ENCODE results near the gene TMEM204. TPM values are rescaled to one million over a fixed set of nuclear protein-coding genes. Genes with fewer than 3 reads are reported as not detected.

TMEM204 gene
- total RNA-seq, 1 experiment from 2014 or later: 0.29 TPM

GRCh38 chr16:1518626-1519135 is 14.8 kb upstream of the TMEM204 start:
- no peak overlapping the region for H3K27ac ChIP-seq

GRCh38 chr16:1519831-1520230 is 13.6 kb upstream of the TMEM204 start:
- Histone ChIP-seq H3K27ac (no peak overlapping the region), H3K9me3 (replicated peaks) (no peaks in the 10 kb centered on the region; the same call in 1 of the 2 replicates), H3K4me3 (no peak overlapping the region), H3K36me3 (no peaks in the 10 kb centered on the region), H3K4me1 (replicated peaks) (no peaks in the 10 kb centered on the region), H3K27me3 (replicated peaks) (no peaks in the 10 kb centered on the region)
- no peak for DNase-seq (ENCODE audit: low read depth in 1 of 2, low spot score in 2 of 2)

More at GRCh38 chr16:1518626-1519135, 14.8 kb upstream of the TMEM204 start:
- DNase-seq (ENCODE audit: low read depth in 1 of 2, low spot score in 2 of 2): no peak
- H3K4me3 ChIP-seq: no peak overlapping the region
- H3K27me3 ChIP-seq (replicated peaks): no peaks in the 10 kb centered on the region
- no peaks in the 10 kb centered on the region for H3K4me1 ChIP-seq (replicated peaks)
- H3K36me3 ChIP-seq: no peaks in the 10 kb centered on the region
- H3K9me3 ChIP-seq (replicated peaks): peaks cover 2% of the 10 kb centered on the region; the same call in 1 of the 2 replicates

GRCh38 chr16:1520461-1520860 is 13.0 kb upstream of the TMEM204 start:
- H3K4me1 ChIP-seq (replicated peaks): no peaks in the 10 kb centered on the region
- no peak overlapping the region for H3K4me3 ChIP-seq
- DNase-seq (ENCODE audit: low read depth in 1 of 2, low spot score in 2 of 2): no peak
- no peaks in the 10 kb centered on the region for H3K9me3 ChIP-seq (replicated peaks)
- no peaks in the 10 kb centered on the region for H3K36me3 ChIP-seq
- H3K27ac ChIP-seq: no peak overlapping the region
- H3K27me3 ChIP-seq (replicated peaks): no peaks in the 10 kb centered on the region

DNA sequence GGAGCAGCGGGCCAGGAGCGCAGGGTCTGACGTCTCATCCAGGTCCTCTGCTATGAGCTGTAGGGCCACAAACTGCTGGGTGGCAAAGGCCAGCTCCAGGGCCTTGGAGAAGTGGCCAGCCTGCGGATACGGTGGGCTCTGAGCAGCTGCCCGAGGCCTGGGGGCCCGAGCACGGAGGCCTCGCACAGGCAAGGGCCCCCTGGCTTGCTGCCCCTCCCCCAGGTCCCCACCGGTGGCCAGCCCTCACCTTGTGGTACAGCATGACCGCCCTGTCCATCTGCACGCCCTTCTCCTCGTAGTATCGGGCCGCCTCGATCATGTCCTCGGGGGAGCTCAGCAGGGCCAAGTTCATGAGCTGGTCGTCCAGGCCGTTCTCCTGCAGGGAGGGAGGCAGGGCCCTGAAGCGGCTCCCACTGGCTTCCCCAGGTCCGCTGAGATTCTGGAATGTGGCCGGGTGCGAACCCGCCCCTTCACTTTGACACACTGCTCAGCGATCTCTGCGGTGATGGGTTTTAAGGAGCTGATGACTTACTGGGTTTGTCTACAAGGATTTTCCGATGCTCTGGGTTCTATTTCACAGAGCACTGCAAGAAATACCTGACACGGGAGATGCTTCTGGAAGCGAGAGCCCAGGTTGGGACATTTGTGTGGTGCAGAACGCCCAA is 9.8 kb upstream of the TMEM204 start:
- H3K4me1 ChIP-seq (replicated peaks): no peaks in the 10 kb centered on the region
- H3K4me3 ChIP-seq: no peak overlapping the region
- no peak for DNase-seq (ENCODE audit: low read depth in 1 of 2, low spot score in 2 of 2)
- H3K27me3 ChIP-seq (replicated peaks): no peaks in the 10 kb centered on the region
- H3K9me3 ChIP-seq (replicated peaks): no peaks in the 10 kb centered on the region
- H3K36me3 ChIP-seq: no peaks in the 10 kb centered on the region
- H3K27ac ChIP-seq: no peak overlapping the region

GRCh38 chr16:1524366-1524765 is 9.1 kb upstream of the TMEM204 start:
- H3K9me3 ChIP-seq (replicated peaks): no peaks in the 10 kb centered on the region
- no peaks in the 10 kb centered on the region for H3K4me1 ChIP-seq (replicated peaks)
- no peaks in the 10 kb centered on the region for H3K36me3 ChIP-seq
- H3K27ac ChIP-seq: no peak overlapping the region
- no peak overlapping the region for H3K4me3 ChIP-seq
- DNase-seq (ENCODE audit: low read depth in 1 of 2, low spot score in 2 of 2): no peak
- H3K27me3 ChIP-seq (replicated peaks): no peaks in the 10 kb centered on the region

DNA sequence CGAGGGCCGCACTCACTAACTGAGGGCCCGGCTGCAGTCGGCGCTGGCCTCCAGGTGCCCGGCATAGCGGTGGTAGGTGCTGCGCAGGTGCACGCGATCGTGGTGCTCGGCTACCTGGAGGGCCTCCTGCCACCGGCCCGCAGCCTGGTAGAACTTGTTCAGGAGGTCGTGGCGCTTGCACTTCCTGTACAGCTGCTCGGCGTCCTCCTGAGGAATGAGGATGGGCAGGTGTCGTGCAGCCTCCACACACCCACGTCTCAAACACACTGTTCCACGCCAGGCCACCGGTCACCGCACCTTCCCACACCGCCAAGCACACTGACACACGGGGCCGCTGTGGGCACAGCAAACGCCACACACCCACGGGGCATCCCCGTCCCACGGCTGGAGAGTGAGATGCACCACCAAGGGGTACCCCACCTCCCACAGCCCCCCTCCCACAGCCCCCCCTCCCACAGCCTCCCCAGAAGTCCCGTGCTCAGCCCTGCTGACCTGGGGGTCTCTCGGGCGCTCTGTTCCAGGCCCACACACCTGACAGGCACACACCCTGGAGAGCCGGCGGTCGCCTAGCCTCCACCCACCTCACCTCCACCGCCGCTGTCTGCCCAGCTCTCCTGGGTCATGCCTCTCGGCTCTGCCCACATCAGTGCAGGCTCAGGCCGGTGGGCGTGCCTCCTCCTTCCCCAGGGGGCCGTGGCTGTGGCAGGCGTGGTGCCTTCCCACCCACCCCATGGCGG is 7.4 kb upstream of the TMEM204 start:
- no peaks in the 10 kb centered on the region for H3K9me3 ChIP-seq (replicated peaks)
- H3K36me3 ChIP-seq: no peaks in the 10 kb centered on the region
- no peaks in the 10 kb centered on the region for H3K4me1 ChIP-seq (replicated peaks)
- no peak overlapping the region for H3K27ac ChIP-seq
- H3K4me3 ChIP-seq: no peak overlapping the region
- no peak for DNase-seq (ENCODE audit: low read depth in 1 of 2, low spot score in 2 of 2)
- no peaks in the 10 kb centered on the region for H3K27me3 ChIP-seq (replicated peaks)

DNA sequence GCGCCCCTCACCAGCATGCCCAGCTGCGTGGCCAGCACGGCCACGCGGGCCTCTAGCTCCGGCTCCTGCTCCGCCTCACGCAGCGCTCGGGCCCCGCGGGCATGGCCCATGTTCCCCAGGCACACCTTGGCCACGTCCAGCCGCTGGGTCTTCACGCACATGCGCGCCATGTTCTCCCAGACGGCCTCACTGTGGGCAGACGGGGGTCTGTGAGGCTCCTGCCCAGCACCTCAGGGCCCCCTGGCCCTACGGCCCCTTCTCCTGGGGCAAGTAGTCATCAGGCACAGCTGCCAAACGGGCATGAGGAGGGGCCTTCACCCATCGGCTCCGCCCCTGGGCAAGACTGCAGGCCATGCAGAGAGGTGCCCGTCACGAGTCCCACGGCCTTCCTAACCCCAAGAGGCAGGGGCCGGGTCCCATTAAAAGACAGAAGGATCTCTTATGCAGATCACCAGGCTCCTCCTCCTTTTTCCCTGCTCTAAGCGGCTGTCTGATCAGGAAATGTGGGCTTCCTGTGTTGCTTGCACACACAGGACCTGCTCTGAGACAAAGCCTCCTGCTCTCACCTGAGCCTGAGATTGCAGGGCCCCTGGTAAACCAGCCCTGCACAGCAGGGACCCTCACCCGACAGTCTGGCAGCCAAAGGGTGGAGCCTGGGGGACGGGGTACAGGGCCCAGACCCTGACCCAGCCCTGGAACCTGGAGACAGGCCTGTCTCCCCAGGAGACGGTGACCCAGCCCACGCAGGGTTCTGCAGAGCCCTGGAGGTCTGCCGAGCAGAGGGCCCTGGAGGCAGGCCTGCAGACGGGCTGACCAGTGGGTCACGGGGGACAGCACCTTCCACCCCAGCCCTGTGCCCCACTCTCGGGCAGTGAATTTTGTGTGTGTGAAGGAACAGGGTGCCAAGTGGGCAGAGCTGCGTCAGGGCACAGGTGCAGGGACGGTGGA is 6.6 kb upstream of the TMEM204 start:
- no peak overlapping the region for H3K27ac ChIP-seq
- no peaks in the 10 kb centered on the region for H3K9me3 ChIP-seq (replicated peaks)
- no peaks in the 10 kb centered on the region for H3K27me3 ChIP-seq (replicated peaks)
- H3K4me3 ChIP-seq: no peak overlapping the region
- no peaks in the 10 kb centered on the region for H3K4me1 ChIP-seq (replicated peaks)
- H3K36me3 ChIP-seq: no peaks in the 10 kb centered on the region
- DNase-seq (ENCODE audit: low read depth in 1 of 2, low spot score in 2 of 2): no peak

GRCh38 chr16:1527836-1528811 is 5.3 kb upstream of the TMEM204 start:
- Histone ChIP-seq H3K36me3 (no peaks in the 10 kb centered on the region), H3K4me1 (replicated peaks) (no peaks in the 10 kb centered on the region), H3K27me3 (replicated peaks) (no peaks in the 10 kb centered on the region), H3K4me3 (no peak overlapping the region), H3K9me3 (replicated peaks) (no peaks in the 10 kb centered on the region), H3K27ac (no peak overlapping the region)
- no peak for DNase-seq (ENCODE audit: low read depth in 1 of 2, low spot score in 2 of 2)

DNA sequence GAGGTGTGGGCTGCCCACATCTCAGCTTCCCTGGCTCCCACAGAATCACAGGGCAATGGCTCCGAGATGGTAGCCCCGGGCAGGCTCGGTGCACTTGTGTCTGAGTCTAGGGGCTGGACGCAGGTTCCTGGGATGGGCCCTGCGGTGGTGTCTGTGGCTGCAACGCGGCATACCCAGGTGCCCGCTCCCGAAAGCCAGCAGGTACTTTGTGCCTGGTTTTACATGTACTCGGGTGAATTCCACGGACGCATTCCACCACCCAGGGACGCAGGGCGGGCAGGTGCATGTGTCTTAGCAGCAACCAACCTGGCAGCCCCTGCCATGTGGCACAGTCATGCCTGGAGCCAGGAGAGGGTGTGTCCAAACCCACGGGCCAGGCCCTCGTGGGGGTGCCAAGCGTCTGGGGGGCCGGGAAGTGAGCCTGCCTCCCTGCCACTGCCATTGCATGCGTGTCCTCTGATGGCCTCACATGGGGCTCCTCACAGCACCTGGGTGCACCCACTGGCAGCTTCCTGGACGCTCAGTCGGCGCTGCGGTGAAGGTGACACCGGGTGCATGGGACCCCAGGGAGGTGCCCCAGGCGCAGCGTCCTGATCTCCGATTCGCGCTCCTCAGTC is 4.4 kb upstream of the TMEM204 start:
- Histone ChIP-seq H3K4me1 (replicated peaks) (0 out of 2 replicates have a peak, but pooled peaks cover 4% of the 10 kb centered on the region), H3K9me3 (replicated peaks) (no peaks in the 10 kb centered on the region), H3K27ac (no peak overlapping the region), H3K36me3 (no peaks in the 10 kb centered on the region), H3K4me3 (no peak overlapping the region), H3K27me3 (replicated peaks) (no peaks in the 10 kb centered on the region)
- DNase-seq (ENCODE audit: low read depth in 1 of 2, low spot score in 2 of 2): no peak

DNA sequence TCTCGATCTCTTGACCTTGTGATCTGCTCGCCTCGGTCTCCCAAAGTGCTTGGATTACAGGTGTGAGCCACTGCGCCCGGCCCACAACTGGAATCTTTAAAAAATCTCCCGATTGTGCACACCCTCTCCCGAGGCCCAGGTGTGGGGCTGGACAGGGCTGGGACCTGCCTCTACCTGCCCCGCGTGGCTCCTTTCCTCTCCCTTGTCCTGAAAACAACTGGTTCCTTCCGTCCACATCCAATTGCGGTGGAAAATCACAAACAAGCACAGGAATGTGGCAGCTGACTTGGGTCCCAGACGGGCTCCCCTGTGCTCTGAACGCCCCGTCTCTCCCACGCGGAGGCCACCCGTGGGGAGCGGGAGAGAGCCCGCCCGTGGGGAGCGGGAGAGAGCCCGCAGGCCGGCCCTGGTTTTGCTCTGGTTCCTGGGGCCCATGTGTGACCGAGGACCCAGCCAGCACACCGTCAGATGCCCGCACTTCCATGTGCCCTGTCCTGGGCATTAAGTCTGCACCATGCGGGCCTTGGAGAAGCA is 3.0 kb upstream of the TMEM204 start:
- Histone ChIP-seq H3K36me3 (no peaks in the 10 kb centered on the region), H3K4me3 (no peak overlapping the region), H3K27me3 (replicated peaks) (no peaks in the 10 kb centered on the region), H3K4me1 (replicated peaks) (0 out of 2 replicates have a peak, but pooled peaks cover 4% of the 10 kb centered on the region), H3K27ac (no peak overlapping the region), H3K9me3 (replicated peaks) (no peaks in the 10 kb centered on the region)
- DNase-seq (ENCODE audit: low read depth in 1 of 2, low spot score in 2 of 2): no peak

- Histone ChIP-seq H3K27me3 (replicated peaks) (no peaks in the 10 kb centered on the region), H3K4me3 (no peak overlapping the region), H3K36me3 (no peaks in the 10 kb centered on the region), H3K4me1 (replicated peaks) (0 out of 2 replicates have a peak, but pooled peaks cover 4% of the 10 kb centered on the region), H3K9me3 (replicated peaks) (no peaks in the 10 kb centered on the region), H3K27ac (no peak overlapping the region)
- no peak for DNase-seq (ENCODE audit: low read depth in 1 of 2, low spot score in 2 of 2)
Measured at GRCh38 chr16:1530883-1531637, 2.4 kb upstream of the TMEM204 start.

DNA sequence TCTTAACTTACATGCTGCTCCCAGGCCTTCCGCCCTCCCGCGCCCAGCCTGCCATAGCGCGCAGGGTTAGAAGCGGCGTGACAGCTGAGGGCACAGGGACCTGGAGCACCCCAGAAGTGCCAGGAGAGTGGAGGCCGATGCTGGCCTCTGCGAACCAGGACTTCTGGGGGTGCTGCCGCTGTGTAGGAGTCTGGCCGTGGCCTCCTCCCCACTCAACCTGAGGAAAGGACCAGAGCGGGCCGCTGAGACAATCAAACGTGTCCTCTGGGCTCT is 1.9 kb upstream of the TMEM204 start:
- DNase-seq (ENCODE audit: low read depth in 1 of 2, low spot score in 2 of 2): no peak
- H3K27ac ChIP-seq: no peak overlapping the region
- H3K36me3 ChIP-seq: no peaks in the 10 kb centered on the region
- H3K4me1 ChIP-seq (replicated peaks): 0 out of 2 replicates have a peak, but pooled peaks cover 4% of the 10 kb centered on the region
- no peaks in the 10 kb centered on the region for H3K27me3 ChIP-seq (replicated peaks)
- no peak overlapping the region for H3K4me3 ChIP-seq
- no peaks in the 10 kb centered on the region for H3K9me3 ChIP-seq (replicated peaks)

Data from SJSA1 (cell line).